ENCODE data around the gene DHX15.

DNA sequence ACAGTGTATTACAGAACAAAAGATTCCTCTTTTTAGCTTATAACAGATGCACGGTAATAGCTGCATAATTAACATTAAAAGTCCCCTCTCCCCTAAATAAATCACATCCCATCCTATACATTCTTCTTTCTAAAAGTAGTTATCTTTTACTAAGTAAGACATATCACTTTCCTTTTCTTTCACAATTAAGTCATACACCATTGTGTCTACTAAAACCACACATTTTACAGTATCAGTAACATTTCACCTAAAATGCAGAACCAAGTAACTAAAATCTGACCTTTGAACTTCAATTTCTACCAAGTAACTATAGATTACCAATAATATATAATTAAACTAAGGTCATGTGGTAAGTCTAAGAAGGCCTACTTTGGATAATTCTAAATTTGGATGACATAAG lies 14.2 kb downstream of the DHX15 start:
- TF ChIP-seq, protein P1, sequence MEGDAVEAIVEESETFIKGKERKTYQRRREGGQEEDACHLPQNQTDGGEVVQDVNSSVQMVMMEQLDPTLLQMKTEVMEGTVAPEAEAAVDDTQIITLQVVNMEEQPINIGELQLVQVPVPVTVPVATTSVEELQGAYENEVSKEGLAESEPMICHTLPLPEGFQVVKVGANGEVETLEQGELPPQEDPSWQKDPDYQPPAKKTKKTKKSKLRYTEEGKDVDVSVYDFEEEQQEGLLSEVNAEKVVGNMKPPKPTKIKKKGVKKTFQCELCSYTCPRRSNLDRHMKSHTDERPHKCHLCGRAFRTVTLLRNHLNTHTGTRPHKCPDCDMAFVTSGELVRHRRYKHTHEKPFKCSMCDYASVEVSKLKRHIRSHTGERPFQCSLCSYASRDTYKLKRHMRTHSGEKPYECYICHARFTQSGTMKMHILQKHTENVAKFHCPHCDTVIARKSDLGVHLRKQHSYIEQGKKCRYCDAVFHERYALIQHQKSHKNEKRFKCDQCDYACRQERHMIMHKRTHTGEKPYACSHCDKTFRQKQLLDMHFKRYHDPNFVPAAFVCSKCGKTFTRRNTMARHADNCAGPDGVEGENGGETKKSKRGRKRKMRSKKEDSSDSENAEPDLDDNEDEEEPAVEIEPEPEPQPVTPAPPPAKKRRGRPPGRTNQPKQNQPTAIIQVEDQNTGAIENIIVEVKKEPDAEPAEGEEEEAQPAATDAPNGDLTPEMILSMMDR (conservative IDR thresholded peaks at IDR 0.05): no peak
- no peak for TF ChIP-seq EZH2 (IDR thresholded peaks at IDR 0.05; ENCODE audit: low read depth)
